ENCODE data around the gene HOXC9. TPM values are rescaled to one million over a fixed set of nuclear protein-coding genes. Genes with fewer than 3 reads are reported as not detected.

Gene HOXC9
- total RNA-seq, 1 experiment from 2014 or later: 11.3 TPM

DNA sequence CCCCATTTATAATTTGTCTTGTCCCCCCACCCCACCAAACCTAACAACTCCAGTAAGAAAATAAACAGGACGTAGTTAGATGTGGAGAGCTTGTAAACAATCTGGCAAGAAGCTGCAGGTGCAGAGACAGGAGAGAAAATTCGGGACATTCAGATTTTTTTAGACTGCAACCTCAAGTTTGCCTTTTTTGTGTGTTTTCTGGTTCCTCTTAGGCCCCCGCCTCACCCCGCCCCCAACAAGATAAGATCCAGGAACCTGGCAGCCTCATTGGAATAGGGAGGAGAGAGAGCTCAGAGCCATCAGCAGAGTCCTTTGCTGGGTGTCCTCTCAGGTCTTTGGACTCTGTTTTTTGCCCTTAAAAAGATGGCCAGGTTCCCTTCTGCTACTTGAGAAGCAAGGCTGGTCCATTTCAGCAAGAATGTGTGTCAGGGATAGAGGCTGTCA, 12.2 kb upstream of the HOXC9 start:
- CTCF ChIA-PET: interaction anchor here (0.6 to 5.7 kb wide), 10 partner anchors 10 to 337 kb away, joined by 3 to 35 read pairs (median 4); partner anchors contain the start of genes COPZ1 and HOXC5
- POLR2A ChIA-PET: interaction anchor here (1.1 kb wide), 1 partner anchor 292 kb away, joined by 3 read pairs; the partner anchor contains the start of gene CBX5
- no peak overlapping the region for H3K4me3 ChIP-seq (replicated peaks in 1 of 2; ENCODE audit: low read depth in 1 of 2, low read length in 2 of 2)
- RAD21 ChIA-PET (ENCODE audit: low non-redundant PET in 1 of 2, low total read pairs in 2 of 2, uncharacterized antibody in 2 of 2, unreplicated experiment in 2 of 2): interaction anchor here (0.7 to 1.0 kb wide), 2 partner anchors 30 to 231 kb away, joined by 3 to 5 read pairs; no protein-coding TSS in a partner anchor
- H2AFZ ChIP-seq (ENCODE audit: low read depth, low read length, poor library complexity, severe bottlenecking): no peak overlapping the region
- H4K20me1 ChIP-seq (ENCODE audit: insufficient read depth): no peaks in the 10 kb centered on the region
- no peaks in the 10 kb centered on the region for H3K36me3 ChIP-seq (ENCODE audit: control insufficient read depth in 1 of 2, insufficient read depth in 2 of 2, low read length in 2 of 2)
- DNase-seq (ENCODE audit: low read depth, low spot score): no peak
- H3K9me2 ChIP-seq (ENCODE audit: insufficient read depth): no peaks in the 10 kb centered on the region
- TF ChIP-seq EZH2 (IDR thresholded peaks at IDR 0.05): no peak
- TF ChIP-seq, protein P1, sequence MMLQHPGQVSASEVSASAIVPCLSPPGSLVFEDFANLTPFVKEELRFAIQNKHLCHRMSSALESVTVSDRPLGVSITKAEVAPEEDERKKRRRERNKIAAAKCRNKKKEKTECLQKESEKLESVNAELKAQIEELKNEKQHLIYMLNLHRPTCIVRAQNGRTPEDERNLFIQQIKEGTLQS (IDR thresholded peaks at IDR 0.05): no peak
- TF ChIP-seq CEBPB (IDR thresholded peaks at IDR 0.05; ENCODE audit: low read depth): no peak
- TF ChIP-seq SP1 (IDR thresholded peaks at IDR 0.05; ENCODE audit: low read depth): no peak
- no peak for TF ChIP-seq YY1 (IDR thresholded peaks at IDR 0.05; ENCODE audit: extremely low read depth, insufficient replicate concordance, low read depth, low read length)
- no peak for TF ChIP-seq FOSL1 (IDR thresholded peaks at IDR 0.05; ENCODE audit: low read depth)
- TF ChIP-seq EZH2phosphoT487 (IDR thresholded peaks at IDR 0.05; ENCODE audit: borderline replicate concordance): no peak
- TF ChIP-seq TCF7L2 (IDR thresholded peaks at IDR 0.05; ENCODE audit: borderline replicate concordance, extremely low read depth, insufficient read depth, insufficient read length): no peak
- no peak for TF ChIP-seq ELF1 (IDR thresholded peaks at IDR 0.05; ENCODE audit: borderline replicate concordance, low read depth)
- no peak for TF ChIP-seq ZNF274 (IDR thresholded peaks at IDR 0.05; ENCODE audit: low read depth, low read length)
- TF ChIP-seq SRF (IDR thresholded peaks at IDR 0.05; ENCODE audit: low read depth): no peak
- TF ChIP-seq, protein P2, sequence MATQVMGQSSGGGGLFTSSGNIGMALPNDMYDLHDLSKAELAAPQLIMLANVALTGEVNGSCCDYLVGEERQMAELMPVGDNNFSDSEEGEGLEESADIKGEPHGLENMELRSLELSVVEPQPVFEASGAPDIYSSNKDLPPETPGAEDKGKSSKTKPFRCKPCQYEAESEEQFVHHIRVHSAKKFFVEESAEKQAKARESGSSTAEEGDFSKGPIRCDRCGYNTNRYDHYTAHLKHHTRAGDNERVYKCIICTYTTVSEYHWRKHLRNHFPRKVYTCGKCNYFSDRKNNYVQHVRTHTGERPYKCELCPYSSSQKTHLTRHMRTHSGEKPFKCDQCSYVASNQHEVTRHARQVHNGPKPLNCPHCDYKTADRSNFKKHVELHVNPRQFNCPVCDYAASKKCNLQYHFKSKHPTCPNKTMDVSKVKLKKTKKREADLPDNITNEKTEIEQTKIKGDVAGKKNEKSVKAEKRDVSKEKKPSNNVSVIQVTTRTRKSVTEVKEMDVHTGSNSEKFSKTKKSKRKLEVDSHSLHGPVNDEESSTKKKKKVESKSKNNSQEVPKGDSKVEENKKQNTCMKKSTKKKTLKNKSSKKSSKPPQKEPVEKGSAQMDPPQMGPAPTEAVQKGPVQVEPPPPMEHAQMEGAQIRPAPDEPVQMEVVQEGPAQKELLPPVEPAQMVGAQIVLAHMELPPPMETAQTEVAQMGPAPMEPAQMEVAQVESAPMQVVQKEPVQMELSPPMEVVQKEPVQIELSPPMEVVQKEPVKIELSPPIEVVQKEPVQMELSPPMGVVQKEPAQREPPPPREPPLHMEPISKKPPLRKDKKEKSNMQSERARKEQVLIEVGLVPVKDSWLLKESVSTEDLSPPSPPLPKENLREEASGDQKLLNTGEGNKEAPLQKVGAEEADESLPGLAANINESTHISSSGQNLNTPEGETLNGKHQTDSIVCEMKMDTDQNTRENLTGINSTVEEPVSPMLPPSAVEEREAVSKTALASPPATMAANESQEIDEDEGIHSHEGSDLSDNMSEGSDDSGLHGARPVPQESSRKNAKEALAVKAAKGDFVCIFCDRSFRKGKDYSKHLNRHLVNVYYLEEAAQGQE (IDR thresholded peaks at IDR 0.05; ENCODE audit: low read depth): no peak
- TF ChIP-seq, protein P3, sequence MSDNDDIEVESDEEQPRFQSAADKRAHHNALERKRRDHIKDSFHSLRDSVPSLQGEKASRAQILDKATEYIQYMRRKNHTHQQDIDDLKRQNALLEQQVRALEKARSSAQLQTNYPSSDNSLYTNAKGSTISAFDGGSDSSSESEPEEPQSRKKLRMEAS (IDR thresholded peaks at IDR 0.05): no peak
- TF ChIP-seq ZFX (IDR thresholded peaks at IDR 0.05): no peak
- TF ChIP-seq POLR2A (IDR thresholded peaks at IDR 0.05; ENCODE audit: borderline replicate concordance, extremely low read depth, insufficient read depth, insufficient read length): no peak
- no peak for TF ChIP-seq POLR2AphosphoS5 (IDR thresholded peaks at IDR 0.05; ENCODE audit: low read depth, low read length)
- TF ChIP-seq SIN3A (IDR thresholded peaks at IDR 0.05; ENCODE audit: low read depth): no peak
- TF ChIP-seq JUND (IDR thresholded peaks at IDR 0.05): no peak
- no peak for TF ChIP-seq RAD21 (IDR thresholded peaks at IDR 0.05; ENCODE audit: low read depth)
- no peak for TF ChIP-seq CBX3 (IDR thresholded peaks at IDR 0.05; ENCODE audit: low read depth)
- no peak overlapping the region for H3K4me2 ChIP-seq (ENCODE audit: low read length)
- no peak overlapping the region for H3K27ac ChIP-seq (ENCODE audit: low read depth, low read length)
- no peak for ATAC-seq
- H3K9me3 ChIP-seq (ENCODE audit: control insufficient read depth in 1 of 2, insufficient read depth in 1 of 2, low read depth in 1 of 2, low read length in 2 of 2): no peaks in the 10 kb centered on the region
- intact Hi-C loops (cut with micrococcal nuclease): loop anchor here (5.0 kb wide), 1 partner anchor 221 kb away; no protein-coding TSS in a partner anchor
- peaks cover 4 to 17% of the 10 kb centered on the region in 2 experiments for H3K4me1 ChIP-seq (ENCODE audit: control insufficient read depth in 1 of 2, insufficient read depth in 2 of 2, low read length in 2 of 2)
- no peak overlapping the region for H3K9ac ChIP-seq (ENCODE audit: low read length)
- no peaks in the 10 kb centered on the region for H3K27me3 ChIP-seq (ENCODE audit: insufficient read depth, low read length)
- no peaks in the 10 kb centered on the region for H3K79me2 ChIP-seq (ENCODE audit: insufficient read depth, low read length)
- no TSS peak for BruUV-seq (replicated peaks)

All from HCT116 (cell line).